Tibial nerve (tissue), 4 donors: Measurements from ENCODE around the gene GTF2F2.

Source experiments
- EP300 ChIP-seq, 2 donors: sonication (generic); formaldehyde crosslinking; IDR thresholded peaks; one replicate each; pipeline ENCODE4 v1.6.1; 2017; ENCODE audit warnings: antibody characterized with exemption in 2 of 2, mild to moderate bottlenecking in 1 of 2
- POLR2A ChIP-seq, 2 donors: fragments of 450-650 bp; IDR thresholded peaks; one replicate each; pipeline ENCODE4 v1.6.1; 2017; ENCODE audit warnings: antibody characterized with exemption in 2 of 2, mild to moderate bottlenecking in 2 of 2, moderate library complexity in 2 of 2
- TF ChIP-seq, protein P1 (sequence below), 5 experiments: fragments of 200-600 bp in 3 of 5; fragments of 450-650 bp in 2 of 5; sonication (generic) in 3 of 5; IDR thresholded peaks; one replicate each; pipeline ENCODE4 v1.5.1; 2016 to 2019; ENCODE audit warnings: antibody characterized with exemption in 5 of 5, mild to moderate bottlenecking in 3 of 5, moderate library complexity in 2 of 5

DNA sequence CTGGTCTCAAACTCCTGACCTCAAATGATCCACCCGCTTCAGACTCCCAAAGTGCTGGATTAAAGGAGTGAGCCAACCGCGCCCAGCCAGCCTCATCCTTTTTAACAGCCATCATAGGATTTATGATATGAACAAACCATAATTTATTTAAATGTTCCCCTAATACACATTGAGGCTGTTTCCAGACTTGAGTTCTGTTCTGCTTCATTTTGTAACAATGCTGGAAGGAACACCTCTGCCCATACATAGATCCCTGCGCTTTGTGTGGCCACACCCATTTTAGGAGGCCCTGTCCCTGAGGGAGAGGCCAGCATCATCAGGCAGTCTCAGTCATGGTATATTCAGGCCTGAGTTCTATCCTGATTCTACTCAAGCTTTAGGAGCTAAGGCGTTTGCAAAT is 184.8 kb downstream of the GTF2F2 start:
- TF ChIP-seq, protein P1, sequence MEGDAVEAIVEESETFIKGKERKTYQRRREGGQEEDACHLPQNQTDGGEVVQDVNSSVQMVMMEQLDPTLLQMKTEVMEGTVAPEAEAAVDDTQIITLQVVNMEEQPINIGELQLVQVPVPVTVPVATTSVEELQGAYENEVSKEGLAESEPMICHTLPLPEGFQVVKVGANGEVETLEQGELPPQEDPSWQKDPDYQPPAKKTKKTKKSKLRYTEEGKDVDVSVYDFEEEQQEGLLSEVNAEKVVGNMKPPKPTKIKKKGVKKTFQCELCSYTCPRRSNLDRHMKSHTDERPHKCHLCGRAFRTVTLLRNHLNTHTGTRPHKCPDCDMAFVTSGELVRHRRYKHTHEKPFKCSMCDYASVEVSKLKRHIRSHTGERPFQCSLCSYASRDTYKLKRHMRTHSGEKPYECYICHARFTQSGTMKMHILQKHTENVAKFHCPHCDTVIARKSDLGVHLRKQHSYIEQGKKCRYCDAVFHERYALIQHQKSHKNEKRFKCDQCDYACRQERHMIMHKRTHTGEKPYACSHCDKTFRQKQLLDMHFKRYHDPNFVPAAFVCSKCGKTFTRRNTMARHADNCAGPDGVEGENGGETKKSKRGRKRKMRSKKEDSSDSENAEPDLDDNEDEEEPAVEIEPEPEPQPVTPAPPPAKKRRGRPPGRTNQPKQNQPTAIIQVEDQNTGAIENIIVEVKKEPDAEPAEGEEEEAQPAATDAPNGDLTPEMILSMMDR (IDR thresholded peaks at IDR 0.05): no peak
- TF ChIP-seq POLR2A (IDR thresholded peaks at IDR 0.05) (no peak), EP300 (IDR thresholded peaks at IDR 0.05) (no peak)
